NCI-H2081 treated with DMSO at 0.1 percent for 48 hours (cell line): ENCODE measurements around the gene SRL.

Experiments used
- DNase-seq: peaks from one replicate; lab custom pipeline; 2025; lab: John Stamatoyannopoulos, UW

Gene SRL

DNA sequence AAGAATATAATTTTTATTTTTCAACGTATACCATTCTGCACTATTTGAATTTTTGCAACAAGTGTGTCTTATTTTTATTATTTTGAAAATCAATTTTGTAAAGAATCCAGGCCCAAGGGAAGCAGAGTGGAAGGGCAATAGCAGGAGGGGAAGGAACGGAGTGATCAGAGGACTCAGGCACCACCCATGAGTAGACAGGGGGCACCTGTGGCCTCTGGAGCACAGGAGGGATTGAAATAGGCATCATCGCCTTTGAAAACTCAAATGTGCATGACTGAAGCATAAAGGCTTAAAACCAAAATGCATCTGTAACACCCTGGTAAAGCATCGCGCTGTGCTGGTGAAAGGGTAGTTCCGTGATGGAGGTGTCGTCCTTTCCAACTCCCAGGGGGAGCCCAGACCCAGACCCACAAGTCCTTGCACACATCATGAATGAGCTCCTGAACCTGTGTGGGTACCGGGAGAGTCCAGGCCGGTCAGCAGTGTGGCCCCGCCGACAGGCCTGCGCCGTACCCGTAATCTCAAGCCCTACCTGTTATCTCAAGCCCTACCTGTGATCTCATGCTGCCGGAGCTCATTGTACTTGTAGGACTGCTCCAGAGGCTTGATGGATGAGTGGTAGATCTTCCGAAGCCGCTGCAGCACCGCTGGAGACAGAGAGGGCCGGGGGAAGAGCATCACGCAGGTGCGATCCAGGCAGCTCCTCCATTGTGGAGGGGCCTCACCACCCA is 39.1 kb downstream of the SRL start:
- no peak for DNase-seq

DNA sequence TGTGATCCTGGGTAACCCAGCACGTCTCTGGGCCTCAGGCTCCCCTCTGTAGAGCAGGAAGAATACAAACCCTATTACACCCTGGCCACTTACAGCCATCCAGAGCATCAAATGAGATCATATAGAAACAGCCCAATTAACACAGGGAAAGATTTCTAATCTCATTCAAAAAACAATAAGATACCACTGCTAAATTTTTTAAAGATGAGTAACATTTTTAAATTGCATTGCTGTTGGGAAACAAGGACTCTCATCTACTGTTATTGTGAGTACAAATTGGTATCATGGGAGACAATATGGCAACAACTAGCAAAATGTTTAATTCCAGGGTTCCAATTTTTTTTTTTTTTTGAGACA is 41.1 kb downstream of the SRL start:
- no peak for DNase-seq

DNA sequence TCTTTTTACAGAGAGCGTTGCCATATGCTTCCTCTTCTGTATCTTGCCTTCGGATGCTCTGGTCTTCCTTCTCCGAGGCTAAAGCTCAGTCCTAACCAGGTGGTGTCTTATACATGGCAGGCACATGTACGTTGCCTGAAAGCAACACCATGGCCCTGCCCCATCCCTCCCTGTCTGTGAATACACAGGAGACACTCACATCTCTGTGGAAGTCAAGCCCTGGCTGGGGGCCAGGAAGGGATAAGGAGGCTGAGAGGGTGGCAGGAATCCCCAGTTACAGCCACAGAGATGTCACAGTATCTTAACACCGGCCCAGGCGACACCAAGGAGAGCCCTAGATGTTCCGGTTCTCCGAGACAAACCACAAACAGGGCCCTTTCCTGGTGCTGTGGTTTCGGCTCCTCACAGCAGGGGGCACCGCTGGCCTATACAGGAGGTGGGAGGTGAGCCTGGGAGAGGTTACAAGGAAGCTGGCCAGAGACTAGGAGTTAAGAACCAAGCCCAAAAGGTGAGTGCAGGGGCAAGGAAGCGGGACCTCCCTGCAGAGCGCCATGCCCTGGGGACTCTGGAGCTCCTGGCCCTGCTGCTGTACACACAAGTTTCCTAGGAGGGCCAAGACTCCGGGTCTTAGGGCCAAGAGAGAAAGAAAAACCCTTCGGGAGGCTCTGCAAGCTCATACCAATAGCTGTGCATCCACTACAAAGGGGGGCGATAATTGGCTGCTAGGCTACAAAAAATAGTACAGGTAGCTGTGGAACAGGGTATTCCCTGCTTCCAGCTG is 41.7 kb downstream of the SRL start:
- DNase-seq = no peak

DNA sequence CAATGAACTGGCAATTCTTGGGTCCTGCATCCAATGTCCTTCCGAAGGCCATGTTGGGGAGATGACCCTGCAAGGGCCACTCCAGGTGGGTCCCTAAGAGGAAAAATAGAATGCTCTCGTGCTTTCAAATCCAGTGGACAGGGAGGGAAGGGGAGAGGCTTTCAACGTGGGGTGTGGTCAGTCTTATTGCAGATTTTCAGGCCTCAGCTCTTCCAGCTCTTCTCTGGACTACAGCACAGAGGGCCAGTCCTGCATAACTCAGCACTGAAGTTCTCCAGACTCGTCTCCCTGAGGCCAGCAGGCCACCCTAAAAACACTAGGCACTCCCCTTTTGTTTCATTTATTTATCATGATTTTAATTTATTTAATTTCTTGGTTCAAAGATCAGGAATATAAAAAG is 43.1 kb downstream of the SRL start:
- no peak for DNase-seq

DNA sequence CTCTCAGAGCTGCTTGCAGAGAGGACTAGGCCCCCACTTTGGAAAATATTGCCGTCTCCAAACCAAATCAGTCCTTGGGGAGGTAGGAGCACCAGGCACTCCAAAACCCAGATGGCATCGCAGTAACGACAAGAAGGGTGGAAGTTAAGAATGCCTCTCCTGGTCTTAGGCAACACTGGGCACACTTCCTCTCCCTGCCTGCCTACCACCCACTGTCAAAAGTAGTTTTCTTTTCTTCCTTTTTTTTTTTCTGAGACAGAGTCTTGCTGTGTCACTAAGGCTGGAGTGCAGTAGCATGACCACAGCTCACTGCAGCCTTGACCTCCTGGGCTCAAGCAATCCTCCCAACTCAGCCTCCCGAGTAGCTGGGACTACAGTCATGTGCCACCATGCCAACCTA is 47.2 kb downstream of the SRL start:
- no peak for DNase-seq

DNA sequence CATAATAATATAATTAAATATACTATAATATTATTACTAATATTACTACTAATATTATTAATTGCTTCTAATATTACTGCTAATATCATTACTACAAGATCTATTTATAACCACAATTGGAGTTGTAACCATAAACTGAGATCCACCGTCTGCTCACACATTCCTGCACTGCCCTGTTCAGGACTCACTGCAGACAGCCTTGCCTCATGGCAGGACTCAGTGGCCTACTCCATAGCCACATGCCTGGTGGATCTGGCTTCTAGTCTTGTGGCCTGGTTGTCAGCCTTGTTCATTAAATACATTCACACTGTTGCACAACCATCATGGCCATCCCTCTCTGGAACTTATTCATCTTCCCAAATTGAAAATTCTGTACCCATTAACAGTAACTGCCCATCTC is 48.0 kb downstream of the SRL start:
- DNase-seq = no peak

DNA sequence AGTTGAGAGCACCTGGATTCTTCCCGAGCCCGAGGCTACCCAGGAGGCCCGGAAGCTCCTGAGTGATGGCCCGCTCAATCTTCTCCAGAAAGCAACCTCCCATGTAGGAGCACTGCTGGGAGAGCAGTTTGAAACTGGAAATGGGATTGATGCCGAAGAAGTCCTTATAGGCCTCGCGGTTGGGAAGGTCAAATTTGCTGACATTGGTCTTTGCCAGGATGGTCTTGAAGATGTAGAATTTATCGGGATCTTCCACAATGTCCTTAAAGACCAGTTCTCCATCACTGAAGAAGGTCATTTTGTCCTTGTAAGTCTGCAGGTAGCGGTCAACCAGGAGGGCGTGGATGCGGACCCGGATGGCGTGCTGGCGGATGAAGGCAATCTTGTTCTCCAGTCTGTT is 49.7 kb downstream of the SRL start:
- DNase-seq = no peak

DNA sequence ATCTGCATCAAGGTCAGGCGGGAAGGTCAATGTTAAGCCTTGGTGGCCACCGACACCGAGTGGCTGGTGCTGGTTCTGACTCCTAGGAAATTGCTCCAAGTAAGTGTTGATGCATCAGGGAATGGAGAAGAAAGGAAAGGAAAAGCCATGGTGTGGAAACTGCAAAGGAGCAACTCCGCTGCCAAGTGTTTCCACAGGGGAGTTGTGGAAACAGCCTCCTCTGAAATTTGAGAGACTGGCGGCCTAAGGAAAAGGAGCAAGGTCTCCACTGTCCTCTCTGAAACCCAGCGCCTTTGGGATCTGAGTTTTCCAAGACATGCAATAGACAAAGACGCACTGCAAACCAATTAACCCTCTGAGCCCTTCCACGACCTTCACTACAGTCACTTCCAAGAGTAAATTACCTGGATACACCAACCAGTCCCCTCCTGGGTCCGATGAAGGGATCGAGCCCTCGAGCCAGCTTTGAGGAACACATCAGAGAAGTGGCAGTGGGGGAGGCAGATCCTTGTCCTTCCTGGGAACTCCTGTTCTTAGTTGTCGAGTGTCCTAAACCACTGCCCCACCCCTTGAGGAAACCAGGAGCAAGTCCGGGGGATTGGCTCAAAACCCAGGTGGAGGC is 51.1 kb downstream of the SRL start:
- no peak for DNase-seq

DNA sequence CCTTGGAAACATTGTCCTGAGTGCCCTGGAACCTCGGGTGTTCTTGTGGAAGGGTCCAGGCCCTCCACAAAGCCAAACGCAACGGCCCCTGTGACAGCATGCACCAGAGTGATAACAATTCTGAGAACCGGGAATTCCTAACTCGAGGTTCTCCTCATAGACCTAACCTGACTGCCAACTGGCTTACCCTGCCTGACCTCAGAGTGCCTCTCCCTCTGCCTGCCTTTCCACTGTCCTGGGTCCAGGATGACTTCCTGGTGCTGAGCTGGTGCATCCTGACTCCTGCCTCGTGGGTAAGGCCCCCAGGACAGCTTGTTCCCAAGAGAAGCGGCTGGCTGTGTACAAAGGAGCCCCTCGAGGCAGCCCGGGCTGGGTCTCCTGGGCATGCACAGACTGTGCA is 51.8 kb downstream of the SRL start:
- no peak for DNase-seq

DNA sequence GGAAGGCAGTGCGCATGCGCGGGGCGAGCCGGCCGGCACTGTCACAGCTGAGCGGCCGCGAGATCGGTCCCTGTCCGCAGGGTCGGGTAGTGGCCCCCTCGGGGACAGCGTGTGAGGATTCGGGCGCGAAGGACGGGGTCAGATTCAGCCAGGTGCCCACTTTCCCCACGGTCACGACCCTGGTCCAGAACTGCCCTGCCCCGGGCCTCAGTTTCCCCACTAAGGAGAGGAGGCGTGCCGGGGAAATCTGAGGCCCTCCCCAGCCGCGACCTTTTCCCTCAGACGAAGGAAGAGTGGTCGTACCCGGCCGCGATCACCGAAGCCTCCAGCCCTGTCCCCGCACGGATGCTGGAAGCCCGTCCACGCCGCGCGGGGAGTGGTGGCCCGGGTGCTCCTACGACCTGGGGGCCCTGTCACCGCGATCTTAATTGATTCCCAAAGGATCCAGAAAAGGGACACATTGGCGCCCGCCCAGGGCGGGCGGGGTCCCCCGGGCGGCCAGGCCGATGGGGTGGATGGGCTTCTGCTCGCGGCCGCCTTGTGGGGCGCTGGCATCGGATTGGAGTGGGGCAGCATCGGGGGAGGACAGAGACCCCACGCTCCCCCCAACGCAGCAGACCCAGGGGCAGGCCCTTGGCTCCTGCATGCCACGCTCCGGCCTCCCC is 57.7 kb downstream of the SRL start:
- DNase-seq = no peak

DNA sequence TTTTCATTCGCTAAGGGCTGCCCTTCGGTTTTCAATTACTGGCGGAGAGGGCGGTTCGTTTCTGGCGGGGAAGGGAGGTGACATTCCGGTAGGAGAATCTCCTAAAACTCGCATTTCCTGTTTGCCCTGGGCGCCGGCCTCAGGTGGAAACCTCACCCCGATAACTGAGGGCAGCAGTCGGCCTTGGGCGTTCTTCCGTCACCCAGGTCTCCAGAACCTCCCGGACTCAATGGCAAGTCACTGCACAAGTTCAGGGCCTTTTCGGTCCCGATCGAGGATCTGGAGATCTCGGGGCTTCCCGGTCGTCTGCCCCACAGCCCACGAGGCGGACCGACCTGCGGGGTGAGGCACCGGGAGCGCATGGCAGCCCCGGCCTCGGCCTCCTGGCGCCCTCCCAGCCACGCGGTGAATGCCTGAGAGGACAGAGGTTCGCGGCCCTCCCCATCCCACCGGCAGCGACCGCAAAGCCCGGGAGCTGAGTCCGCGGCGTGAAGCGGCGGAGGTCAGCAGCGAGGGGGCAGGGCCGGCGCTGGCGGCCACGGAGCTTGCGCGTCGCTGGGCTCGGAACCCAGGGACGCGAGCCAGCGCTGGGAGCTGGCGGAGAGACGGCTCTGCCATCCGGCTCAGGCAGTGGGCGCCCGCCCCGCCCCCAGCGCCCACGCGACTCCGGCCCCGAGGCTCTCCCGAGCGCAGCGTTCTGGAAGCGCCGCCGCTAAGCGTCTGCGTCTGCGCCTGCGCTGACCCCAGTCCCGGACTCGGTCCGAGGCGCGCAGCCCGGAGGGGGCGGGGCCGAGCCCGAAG is 58.4 kb downstream of the SRL start:
- peak; percentile 36 for DNase-seq

DNA sequence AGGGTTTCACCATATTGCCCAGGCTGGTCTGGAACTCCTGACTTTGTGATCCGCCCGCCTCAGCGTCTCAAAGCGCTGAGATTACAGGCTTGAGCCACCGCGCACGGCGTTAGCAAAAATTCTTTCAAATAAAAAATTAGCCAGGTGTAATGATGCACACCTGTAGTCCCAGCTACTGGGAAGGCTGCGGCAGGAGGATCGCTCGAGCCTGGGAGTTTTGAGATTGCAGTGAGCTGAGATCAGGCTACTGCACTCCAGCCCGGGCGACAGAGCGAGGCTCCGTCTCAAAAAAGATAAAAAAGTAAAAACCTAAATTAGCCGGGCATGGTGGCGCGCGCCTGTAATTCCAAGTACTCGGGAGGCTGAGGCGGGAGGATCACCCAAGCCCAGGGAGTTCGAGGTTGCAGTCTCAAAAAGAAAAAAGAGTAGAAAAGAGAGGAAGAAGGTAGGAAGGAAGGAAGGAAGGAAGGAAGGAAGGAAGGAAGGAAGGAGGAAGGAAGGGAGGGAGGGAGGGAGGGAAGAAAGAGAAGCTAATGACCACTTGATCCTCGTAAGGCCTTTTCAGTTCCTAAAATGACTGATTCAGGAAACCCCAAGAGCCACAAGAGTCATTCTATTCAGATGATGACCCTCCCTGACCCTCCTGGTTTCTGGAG is 59.2 kb downstream of the SRL start:
- no peak for DNase-seq

DNA sequence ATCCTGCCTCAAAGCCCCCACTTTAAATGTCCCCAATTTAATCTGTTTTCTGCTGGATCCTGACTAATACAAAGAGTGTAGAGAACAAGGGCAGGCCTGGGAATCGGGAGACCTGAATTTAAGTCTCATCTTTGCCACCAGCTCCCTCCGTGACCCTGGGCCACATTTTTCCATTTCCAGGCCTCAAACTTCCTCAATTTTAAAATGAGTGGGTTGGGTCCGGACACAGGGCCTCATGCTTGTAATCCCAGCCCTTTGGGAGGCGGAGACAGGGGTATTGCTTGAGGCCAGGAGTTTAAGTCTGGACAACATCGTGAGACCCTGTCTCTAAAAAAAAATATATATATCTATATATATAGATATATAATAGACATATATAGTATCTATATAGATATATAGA is 61.4 kb downstream of the SRL start:
- DNase-seq = no peak

DNA sequence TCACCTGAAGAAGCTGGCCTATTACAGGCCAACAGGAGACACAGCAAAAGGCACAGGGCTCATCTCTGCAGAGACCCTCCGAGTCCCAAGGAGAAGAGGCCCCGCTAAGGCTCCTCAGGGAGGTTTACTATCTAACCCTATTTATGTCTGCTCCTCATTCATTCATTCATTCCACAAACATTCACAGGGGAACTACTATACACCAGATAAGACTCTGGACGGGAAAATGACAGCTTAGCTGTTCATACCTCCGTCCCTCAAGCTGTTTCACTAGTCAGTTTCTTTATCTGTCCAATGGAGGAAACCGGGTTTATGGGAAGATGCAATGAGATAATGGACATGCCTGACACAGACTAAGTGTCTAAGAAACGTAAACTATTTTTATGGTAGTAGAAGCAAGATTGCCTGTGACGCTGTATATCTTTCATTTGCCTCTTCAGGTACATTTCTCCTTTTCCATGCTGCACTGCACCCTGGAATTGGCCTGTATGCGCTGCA is 62.1 kb downstream of the SRL start:
- DNase-seq = no peak

DNA sequence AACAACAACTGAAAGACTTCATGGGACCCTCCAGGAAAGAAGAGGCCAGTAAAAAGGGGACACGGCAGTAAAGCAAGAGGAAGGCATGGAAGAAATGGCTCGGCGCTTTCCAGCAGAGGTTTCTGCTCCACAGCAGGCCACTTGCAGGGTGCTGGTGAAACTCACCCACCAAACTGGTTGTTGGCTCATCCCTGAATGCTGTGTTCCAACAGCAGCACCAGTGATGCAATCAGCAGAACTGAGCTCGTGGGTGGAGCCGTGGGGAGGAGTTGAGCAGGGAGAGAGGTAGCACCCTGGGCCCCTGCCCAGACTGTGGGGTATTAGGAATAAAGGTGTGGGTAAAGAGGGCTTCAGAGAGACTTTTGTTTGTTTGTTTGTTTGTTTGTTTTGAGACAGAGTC is 62.9 kb downstream of the SRL start:
- DNase-seq = no peak

DNA sequence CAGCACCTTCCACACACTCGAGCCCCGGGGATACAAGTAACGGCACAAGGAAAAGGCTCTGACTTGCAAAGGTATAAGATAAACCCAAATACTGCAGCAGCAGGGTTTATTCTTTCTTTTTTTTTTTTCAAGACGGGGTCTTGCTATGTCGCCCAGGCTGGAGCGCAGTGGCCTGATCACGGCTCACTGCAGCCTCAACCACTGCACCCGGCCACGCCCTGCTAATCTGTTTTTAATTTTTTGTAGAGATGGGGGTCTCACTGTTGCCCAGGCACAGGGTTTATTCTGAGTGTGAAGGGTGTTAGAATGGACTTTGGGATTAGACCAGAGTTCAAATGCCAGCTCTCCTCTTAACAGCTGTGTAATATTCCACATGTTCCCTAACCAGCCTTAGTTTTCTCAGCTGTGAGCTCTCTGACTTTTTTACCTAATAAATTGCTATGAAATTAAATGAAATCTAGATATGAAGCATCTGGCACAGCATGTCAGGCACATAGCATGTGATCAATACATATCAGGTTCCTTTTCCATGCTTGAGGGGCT is 63.3 kb downstream of the SRL start:
- no peak for DNase-seq

DNA sequence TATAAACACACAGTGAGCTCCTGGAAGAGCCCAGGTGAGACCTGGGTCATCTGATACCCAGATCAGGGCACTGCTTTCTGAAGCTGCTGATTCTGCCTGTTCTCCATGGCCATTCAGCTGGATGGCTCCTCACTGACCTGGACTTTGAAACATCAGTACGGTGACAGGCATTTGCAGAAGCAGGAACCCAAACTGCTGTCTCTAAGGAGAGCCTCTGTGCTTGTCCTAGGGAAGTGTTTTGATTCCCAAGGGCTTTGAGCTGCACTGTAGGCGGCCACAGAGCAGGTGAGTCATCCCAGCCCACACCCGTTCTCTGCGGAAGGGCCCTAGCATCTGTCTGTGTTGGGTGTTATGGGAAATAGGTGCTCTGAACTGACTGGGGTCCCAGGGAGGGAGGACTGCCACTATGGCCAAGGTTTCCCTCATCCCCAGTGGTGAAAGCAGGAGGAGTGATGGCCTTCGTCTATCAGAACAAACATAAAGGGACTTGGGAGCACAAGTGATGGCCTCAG is 64.9 kb downstream of the SRL start:
- no peak for DNase-seq

DNA sequence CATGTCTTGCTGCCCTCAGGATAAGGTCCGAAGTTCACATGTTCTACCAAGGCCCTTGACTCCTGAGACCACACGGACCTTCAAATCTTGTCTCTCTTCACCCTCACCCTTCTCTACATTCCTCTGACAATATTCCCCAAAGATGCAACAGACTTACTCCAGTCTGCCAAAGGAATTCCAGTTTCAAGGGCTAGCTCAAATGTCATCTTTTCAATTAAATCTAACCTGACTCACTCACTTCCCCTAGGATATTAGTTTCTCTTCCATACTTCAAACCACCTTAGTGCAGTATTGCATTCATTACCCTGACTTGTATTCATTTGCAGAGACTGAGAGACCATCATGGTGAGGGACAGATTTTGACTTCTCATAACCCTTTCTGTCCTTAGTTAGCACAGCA is 66.0 kb downstream of the SRL start:
- no peak for DNase-seq

DNA sequence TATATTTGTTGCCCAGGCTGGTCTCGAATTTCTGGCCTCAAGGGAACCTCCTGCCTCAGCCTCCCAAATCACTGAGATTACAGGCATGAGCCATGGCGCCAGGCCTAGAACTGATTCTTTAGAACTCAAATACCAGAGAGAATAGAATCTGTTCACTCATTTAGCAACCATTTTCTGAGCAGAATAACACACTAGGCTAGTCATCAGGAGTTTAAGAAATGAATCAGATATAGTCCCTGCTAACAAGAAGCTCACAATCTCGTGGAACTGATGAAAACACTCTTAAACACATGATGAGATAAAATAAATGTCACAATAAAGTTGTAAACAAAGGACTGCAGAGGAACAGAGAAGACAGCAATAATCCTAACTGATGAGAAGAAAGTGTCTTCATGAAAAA is 69.8 kb downstream of the SRL start:
- no peak for DNase-seq

DNA sequence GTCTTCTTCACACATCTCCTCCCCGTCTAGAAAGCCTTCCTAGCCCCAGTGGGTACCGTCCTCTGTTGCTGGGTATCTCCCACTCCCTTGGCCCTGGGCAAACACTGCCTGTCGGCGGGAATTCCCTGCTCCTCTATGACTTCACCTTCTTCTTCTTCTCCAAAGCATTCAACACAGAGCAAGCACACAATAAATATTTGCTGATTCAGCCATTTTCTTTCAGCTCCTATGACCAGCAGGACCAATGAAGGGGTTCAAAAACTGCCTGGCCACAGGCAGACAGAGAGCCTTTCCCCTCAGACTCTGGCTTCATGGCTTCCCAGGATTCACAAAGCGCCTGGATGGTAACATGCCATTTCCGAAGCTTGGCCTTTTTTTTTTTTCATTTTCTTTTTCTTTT is 72.5 kb downstream of the SRL start:
- no peak for DNase-seq

DNA sequence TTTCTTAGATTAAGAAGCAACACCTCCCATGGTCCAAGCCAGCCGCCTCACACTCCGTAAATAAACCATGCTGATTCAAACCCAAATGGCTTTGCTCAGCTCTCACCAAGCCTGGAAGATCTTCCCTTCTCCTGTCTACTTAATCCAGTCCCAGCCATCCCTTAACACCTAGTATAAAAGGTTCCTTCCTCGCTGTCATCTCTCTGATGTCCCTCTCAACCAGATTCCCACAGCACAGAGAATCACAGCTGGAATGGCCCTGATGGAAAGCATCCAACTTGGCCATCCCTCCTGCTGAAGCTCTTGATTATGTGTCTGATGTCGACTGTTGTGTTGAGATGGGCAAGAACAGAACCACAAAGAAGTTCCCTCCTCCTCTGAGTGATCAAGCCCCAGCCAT is 75.1 kb downstream of the SRL start:
- DNase-seq = no peak
